EH (cell line): ENCODE results near the gene SSC5D.

Experiments
- DNase-seq: peaks from one replicate; pipeline ENCODE4 v3.0.0-alpha.2; 2015; ENCODE audit warnings: low read depth

SSC5D gene

DNA sequence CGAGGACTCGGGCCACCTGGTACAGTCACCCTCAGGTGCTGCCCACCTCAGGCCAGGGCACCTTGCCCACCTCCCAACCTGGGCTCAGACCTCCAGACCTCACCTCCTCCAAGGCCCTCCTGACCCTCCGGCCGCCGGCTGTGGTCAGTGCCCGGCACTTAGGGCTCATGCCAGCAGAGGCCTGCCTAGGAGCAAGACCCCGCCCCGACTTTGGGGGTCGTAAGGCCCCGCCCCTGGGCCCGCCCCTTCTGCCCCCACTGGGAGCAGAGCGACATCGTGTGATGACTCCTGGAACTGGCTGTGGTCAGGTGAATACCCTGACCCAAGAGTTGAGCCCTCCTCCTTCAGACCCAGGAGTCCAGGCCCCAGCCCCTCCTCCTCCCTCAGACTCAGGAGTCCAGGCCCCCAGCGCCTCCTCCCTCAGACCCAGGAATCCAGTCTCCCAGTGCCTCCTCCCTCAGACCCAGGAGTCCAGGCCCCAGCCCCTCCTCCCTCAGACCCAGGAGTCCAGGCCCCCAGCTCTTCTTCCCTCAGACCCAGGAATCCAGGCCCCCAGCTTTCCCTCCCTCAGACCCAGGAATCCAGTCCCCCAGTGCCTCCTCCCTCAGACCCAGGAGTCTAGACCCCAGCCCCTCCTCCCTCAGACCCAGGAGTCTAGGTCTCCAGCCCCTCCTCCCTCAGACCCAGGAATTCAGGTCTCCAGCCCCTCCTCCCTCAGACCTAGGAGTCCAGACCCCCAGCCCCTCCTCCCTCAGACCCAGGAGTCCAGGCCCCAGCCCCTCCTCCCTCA, 48.9 kb downstream of the SSC5D start, which contains the start of gene SBK2:
TSS of gene SBK2 (minus strand) at position 183 of the 790 bp plus-strand sequence. CDS start 839 bp downstream, outside the sequence.
- no peak for DNase-seq

DNA sequence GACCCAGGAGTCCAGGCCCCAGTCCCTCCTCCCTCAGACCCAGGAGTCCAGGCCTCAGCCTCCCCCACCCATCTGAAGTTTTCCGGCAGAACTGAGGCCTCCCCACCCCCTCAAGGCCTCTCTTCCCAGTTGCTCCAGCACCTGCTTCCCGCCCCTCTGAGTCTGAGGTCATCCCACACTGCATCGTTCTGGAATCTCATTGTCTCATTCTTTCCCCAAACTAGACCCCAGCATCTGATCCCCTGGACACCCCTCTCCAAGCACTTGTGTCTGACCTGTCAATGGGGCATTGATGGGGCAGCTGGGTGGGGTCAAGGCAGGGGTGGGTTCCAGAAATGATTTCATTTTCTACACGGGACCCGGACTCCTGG, 49.5 kb downstream of the SSC5D start:
- DNase-seq: peak; percentile 42

DNA sequence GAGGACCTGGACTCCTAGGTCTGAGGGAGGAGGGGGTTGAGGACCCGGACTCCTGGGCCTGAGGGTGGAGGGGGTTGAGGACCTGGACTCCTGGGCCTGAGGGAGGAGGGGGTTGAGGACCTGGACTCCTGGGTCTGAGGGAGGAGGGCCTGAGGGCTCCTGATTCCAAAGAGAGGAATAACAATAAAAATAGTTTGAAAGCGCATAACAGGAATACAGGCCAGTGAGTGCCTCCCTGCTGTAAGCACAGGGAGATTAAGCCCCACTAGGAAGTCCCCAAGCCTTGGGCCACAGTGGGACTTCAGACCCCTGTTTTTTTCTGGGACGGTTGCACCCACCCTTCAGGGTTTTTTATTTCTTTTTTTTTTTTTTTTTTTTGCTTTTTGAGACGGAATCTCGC, 49.9 kb downstream of the SSC5D start:
- no peak for DNase-seq

DNA sequence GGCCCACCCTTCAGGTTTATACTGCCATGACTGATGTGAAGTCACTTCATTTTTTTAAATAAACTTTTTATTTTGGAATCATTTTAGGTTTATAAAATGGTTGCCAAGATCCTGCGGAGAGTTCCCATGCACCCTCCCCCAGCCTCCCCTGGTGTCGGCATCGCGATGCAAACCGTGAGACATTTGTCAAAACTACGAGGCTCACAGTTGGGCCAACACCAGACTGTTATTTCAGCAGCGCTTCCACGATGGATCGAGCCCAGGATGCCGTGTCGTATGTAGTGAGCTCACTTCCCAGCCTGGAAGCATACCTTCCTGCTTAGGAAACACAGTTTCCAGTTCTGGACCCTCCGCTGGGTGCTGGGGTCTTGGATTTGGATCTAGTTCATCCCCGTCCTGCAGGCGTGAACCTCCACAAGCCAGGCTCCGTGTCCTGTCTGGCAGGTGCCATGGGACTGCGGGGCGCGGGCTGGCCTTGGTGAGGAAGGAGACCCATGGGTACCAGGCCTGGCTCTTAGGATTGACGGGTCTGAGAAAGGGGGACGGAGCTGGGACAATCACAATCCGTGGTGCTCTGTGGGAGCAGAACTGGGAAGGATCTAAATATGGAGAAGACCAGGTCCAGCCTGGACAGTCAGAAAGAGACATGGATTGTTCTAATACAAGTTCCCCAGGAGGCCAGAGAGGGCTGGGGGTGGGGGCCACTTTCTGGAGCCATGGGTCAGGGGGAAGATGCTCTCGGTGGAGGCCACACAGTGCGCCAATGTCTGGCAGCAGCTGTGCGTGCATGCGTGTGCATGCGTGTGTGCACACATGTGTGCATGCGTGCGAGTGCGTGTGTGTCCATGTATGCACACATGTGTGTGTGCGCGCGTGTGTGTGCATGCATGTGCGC, 51.1 kb downstream of the SSC5D start:
- DNase-seq: no peak

DNA sequence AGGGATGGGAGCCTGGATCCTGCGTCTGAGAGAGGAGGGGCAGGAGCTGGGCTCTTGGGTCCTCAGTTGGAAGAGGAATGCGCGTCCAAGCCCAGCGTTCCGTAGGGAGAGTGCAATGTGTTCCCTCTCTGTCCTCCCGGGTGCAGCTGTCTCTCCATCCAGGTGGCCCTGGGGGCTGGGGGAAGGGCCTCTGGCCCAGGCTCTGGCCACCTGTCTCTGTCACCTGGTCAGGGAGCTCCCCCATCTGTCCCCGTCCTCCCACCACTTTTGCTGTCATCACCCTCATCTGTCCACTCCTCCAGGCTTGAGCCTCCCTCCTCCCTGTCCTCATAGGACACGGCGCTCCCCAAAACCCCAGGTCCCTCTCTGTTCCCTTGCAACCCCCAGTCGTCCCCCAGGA, 52.4 kb downstream of the SSC5D start:
- no peak for DNase-seq

DNA sequence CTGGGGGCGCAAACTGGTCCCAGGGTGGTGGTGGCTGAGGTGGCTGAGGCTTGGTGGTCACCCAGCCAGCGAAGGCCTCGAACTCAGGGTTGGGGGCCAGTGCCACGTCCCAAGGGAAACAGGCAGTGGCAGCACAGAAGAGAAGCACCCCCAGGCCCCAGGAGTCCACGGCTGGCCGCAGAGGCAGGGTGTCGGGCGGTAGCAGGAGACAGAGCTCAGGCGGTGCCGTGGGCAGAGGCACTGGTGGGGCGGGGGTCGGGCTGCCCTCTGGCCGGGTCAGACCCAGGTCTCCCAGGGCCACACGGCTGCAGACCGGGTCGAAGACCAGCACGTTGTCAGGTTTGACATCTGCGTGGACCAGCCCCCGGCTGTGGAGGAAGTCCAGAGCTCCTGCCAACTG, 52.9 kb downstream of the SSC5D start:
- no peak for DNase-seq

DNA sequence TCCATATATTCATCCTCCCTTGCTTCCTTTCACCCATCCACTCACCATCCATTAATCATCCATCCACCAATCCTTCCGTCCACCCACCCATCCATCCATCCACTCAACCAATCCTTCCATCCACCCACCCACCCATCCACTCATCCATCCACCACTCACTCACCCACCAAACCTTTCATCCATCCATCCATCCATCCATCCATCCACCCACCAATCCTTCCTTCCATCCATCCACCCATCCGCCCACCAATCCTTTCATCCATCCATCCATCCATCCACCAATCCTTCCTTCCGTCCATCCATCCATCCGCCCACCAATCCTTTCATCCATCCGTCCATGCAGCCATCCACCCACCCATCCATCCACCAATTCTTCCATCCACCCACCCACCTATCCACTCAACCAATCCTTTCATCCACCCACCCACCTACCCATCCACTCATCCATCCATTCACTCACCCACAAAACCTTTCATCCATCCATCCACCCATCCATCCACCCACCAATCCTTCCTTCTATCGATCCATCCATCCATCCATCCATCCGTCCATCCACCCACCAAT, 54.1 kb downstream of the SSC5D start:
- no peak for DNase-seq

DNA sequence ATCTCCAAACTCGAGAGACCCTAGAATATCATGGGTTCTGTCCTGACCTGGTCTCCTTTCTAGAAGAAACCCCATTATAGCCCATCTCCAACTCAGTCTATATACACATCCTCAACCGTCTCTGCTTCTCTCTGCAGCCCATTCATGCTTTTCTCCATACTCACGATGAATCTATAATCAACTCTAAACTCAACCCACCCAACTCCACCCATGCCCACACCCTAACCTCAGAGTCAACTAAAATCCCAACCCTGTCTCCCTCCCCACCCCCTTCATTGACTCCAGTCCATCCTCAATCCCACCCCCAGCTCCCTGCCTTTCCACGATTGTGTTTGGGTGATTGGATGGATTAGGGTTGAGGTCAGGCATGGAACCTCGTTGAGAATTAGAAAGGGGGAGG, 55.3 kb downstream of the SSC5D start:
- no peak for DNase-seq

DNA sequence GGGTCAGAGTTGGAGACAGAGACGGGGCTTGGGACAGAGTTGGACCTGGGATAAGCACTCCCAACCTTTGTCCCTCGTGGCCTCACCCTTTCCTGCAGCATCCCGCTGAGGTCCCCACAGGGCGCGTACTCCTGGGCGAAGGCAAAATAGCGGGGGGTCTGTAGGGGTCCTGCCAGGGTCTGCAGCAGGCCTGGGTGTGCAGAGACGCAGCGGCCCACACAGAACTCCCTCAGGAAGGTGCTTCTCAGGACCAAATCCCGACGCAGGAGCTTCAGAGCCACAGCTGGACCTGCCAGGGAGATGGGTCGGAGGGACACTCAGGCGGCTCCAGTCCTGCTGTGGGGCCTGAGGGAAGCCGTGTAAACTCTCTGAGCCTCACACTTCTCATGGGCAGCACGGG, 55.8 kb downstream of the SSC5D start:
- DNase-seq: no peak

DNA sequence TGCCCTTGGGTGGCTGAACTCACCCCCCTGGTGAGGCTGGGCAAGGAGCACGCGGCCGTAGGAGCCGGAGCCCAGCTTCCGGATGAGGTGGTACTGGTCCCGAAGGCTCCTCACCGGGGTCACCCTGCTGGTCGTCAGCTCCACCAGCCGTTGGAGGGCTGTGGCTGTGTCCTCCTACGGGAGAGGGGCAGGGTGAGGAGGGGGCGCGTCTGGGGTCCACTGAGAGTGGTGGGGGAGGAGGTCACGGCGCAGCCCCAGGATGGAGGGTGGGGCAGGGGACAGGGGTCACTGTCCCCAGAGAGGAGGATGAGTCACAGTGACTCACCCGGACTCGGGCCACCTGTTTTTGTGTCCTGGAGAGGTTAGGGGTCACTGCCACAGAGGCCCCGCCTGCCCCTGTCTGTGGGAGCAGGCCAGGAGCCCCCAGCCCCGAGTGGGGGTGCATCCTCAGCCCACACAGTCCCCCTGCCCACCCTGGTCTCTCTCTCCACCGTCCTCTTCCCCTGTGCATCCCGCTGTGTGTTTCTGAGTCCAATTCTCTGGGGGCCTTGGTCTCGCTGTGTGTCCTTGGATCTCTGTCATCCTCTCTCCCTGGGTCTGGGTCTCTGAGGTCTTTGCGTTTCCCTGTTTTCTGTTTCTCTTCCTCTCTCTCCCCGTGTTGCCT, 56.7 kb downstream of the SSC5D start:
- DNase-seq: no peak

DNA sequence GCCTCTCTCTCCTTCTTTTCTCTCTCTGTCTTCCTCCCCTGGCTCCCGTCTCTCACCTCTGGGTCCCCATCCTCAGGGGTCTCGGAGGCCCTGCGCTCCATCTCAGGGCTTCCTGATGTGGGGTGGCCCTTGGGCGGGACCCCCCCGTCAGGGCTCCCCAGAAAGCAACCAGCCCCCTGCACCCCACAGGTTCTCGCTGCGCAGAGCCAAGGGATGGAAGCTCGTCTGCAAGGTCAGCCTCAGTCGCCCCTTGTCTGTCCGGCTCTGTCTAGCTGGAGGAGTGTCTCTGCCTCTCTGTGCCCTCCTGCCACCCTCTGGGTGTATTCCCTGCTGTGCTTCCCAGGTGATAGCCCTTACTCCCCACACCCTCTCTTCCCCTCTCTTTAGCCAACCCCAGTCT, 57.2 kb downstream of the SSC5D start, which contains the start of gene SBK3:
TSS of gene SBK3 (minus strand) at position 101 of the 400 bp plus-strand sequence. CDS start at position 101, 0 bp downstream.
- no peak for DNase-seq

DNA sequence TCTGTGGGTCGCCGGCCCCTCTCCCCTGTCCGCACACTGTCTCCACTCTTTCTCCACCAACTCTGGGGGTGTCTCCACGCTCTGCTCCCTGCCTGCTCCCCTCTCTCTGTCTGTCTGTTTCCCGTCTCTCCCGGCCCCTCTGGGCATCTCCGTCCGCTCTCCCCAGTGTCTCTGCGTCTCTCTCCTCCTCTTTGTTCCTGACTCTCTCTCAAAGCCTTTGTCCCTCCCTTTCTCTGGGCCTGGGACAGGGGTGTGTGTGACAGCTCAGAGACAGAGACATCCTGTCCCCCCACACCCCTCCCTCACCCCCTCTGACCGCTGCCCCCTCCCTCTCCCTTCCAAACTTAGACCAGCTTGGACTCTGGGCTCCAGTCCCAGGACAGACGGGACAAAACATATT, 57.8 kb downstream of the SSC5D start:
- no peak for DNase-seq

DNA sequence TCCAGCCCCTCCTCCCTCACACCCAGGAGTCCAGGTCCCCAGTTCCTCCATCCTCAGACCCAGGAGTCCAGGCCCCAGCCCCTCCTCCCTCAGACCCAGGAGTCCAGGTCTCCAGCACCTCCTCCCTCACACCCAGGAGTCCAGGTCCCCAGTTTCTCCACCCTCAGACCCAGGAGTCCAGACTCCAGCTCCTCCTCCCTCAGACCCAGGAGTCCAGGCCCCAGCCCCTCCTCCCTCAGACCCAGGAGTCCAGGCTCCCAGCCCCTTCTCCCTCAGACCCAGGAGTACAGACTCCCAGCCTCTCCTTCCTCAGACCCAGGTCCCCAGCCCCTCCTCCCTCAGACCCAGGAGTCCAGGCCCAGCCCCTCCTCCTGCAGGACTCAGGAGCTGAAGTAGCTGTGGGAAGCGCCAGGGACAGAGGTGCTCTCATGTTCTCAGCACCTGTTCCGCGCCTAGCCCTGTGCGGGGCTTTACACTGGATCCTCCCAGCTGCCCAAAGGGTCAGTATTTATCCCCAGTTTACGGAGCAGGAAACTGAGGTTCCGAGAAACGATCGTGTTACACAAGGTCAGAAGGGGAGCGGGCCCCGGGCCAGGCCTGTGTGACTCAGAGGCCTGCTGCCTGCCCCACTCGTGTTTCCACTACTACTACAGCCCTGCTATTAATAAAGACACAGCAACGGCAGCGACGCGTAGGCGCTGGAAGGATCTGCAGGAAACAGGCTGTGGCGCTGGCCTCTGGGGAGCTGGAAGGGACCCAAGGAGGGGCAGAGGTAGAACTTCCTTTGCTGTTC, 58.8 kb downstream of the SSC5D start:
- DNase-seq: peak; percentile 85

DNA sequence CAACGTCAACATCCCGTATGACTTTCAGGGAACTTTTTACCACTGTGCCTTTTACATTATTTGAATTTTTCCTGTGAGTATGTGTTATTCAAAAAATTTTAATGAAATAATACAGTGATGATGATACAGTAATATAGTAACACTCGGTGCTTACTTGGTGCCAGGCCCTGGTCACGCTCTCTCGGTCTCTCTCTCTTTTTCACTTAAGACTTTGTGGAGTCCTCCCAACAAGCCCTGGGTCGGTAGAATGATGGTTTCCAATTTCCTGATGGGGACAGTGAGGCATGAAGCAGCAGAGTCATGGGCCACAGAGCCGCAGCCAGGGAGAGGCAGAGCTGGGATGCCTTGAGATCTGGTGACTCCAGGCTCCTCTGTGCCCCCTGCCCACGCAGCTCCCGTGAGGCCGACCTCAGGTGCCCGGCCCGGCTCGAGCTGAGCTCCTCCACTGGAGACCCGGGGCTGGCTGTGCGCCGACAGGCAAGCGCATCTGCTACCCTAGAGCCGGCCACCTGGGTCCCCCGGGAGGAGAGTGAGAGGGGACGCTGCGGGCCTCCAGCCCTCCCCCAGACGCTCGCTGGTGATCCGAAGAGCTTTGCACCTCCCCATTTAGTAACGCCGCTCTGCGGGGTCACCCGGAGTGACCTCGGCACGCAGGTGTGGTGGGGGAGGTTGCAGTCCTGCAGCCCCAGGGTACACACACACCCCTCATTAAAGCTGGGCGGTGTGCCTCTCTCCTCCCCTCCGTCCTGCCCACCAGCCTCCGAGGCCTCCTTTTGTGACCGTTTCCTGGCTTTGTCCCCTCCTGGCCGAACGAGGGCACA, 61.5 kb downstream of the SSC5D start:
- DNase-seq: peak; percentile 96

DNA sequence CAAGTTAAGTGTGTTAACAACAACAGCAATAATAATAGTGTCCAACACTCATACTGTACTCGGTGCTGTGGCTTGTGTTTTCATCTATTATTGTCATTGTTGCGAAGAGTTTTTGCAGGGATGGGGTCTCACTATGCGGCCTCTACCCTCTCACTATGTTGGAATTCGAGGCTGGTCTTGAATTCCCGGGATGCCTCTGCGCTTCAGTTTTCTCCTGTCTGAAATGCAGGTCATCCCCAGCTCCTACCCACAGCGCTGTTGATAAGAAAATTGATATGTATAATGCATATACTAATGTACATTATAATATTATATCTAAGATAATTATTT, 62.0 kb downstream of the SSC5D start:
- peak; percentile 43 for DNase-seq

DNA sequence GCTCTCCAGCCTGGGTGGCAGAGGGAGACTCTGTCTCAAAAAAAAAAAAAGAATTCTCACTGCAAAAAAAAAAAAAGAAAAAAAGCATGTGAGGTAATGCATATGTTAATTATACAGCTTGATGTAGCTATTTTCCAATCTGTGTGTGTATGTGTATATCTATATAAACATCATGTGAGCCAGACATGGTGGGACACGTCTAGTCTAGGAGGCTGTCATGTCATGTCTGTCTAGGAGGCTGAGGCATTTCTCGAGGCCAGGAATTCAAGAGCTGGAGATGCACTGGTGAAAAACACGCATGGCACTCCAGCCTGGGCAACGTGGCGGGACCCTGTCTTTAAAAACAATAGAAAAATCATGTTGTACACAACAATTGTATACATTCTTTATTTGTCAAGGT, 64.0 kb downstream of the SSC5D start:
- no peak for DNase-seq

DNA sequence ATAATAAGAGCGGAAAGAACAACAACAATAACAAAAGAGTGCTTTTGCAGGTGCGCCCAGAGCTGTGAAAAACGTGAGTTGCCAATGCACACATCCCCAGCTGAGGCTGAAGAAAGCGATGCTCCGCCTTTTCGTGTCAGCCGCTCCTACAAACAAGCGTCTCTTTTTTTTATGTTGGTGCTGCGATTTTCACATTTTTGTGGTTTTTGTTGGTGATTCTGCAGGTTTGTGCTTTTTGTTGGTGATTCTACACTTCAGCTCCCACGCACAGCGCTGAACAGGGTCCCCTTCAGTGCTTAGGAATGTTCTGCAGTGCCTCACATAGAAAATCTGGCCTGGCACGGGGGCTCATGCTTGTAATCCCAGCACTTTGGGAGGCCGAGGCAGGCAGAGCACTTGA, 64.4 kb downstream of the SSC5D start:
- peak; percentile 92 for DNase-seq

DNA sequence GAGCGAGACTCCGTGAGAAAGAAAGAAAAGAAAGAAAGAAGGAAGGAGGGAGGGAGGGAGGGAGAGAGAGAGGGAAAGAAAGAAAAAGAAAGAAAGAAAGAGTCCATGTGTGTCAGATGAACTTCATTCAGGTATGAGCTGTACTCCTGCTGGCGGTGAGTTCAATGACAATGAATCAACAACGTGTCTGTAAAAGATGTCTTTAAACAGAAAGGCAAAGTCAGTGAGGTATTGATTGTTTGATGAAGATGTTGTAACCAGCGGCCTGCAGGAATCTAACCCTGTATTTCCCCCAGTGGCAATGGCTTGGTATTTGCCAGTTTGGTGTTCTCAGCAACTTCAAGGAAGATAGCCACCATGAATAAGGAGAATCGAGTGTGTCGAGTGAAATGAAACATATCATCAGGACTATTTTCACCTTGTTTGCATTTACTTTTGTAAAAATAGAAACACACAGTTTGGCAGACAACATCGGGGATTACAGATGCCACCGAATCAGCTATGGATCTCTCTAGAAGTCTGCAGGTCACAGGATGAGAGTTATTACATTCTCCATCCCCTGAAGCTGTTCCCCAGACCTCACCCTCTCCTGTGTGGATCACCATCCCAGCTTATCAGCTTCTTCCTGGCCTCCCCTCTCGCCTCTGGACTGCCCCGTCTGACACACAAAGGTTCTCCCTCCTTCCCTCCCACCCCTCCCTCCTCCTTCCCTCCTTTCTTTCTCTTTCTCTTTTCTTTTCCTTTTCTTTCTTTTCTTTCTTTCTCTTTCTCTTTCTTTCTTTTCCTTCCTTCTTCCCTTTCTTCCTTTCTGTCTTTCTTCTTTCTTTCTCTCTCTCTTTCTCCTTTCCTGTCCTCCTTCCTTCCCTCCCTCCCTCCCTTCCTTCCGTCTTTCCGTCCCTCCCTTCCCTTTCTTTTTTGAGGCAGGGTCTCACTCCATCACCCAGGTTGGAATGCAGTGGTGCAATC, 65.3 kb downstream of the SSC5D start:
- no peak for DNase-seq

DNA sequence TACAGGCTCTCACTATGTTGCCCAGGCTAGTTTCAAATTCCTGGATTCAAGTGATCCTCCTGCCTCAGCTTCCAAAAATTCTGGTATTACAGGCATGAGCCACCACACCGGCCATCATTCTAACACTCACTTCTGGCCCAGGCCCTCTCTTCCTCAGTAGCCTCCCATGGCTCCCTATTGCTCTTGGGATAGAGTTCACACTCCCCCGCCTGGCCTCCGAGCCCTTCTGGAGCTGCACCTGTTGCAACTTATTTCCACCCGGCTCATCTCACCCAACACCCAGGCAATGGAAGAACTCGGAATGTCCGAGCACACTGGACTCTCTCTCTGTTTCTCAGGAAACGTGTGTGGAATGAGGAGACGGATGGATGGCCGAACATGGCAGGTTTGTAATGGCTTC, 66.1 kb downstream of the SSC5D start:
- no peak for DNase-seq
